Measurements from ENCODE around the gene ESPNL.
A peak's percentile ranks its signal among the peaks of the same experiment; 100 is the strongest.
"Not testable (repeated sequence)": the region's sequence is repeated elsewhere in the genome, so short reads cannot be mapped to it uniquely, and the experiment has no call there.

ESPNL gene

DNA sequence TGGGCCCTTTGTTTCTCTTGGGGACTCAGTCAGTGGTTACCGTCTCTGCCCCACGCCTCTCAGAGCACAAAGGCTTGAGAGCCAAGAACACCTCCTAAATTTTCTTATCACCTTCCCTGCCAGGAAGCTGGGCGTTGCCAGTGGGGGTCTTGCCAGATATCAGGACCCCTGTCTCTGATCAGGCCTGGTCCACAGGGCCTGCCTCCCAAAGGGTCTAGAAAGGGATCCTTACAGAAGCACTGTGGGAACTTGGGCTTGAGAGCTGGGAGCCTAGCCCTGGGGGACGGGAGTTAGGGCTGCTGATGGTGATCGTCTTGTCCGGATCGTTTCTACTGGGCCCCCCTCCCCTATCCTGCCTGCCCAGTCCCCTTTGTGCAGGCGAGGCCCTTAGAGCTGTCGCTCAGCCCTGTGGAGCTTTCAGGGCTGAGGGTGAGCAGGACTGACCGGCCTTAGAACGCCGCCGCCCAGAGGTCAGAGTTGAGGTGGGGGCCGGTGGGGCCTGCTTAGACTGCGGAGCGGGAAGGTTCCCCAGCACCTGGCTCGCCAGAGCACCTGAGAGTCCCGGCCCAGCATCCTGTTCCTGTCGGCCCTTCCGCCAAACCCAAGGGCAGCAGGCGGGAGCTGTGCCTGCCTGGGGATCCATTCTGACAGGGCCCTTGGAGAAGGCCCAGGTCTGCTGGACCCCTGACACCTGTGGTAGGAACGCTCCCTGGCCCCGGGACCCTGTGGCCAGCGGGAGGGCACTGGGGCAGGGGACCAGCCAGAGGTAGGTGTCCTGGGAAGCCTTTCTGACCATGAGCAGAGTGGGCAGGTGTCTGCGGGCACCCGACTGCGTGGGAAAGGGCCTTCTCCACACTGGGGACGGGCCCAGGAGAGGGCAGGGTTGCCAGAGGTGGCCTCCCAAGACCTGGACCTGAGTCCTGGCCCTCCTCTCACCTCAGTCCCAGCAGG lies 956 bp downstream of the ESPNL start:
- DNase-seq = no peak

DNA sequence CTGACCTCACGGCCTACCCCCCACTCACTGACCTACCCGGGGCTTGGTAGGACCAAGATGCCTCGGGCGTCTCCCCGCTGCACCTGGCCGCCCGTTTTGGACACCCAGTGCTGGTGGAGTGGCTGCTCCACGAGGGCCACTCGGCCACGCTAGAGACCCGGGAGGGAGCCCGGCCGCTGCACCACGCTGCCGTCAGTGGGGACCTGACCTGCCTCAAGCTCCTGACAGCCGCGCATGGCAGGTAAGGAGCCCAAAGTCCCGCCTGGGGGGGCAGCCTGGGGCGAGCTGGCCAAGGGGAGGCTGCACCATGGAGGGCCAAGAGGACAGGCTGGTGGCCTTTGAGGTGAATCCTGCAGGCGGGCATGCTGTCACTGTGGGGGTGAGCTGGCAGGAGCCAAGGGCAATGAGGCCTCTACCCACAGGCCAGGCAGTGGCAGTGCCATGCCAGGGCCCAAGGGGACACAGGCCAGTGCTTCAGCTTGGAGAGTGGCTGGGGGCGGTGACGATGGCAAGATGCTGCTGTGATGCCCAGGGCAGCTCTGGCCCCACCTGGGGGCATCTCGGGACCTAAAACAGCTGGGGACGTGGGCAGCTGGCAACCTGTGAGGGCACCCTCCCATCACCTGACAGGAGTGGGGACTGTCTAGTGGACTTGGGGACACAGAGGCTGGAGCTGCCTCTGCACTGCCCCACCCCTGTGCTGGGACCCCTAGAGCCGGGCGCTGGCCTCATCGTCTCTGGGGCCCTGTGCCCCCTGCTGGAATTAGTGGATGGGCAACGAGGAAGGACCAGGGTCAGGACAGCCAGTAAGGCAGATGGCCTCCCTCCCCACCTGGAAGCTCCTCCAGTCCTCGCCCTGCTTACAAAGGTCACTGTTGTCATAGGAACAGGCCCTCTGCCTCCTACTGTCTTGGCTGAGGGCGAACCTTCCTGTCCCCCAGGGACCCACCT lies 2.0 kb downstream of the ESPNL start:
- DNase-seq = no peak

DNA sequence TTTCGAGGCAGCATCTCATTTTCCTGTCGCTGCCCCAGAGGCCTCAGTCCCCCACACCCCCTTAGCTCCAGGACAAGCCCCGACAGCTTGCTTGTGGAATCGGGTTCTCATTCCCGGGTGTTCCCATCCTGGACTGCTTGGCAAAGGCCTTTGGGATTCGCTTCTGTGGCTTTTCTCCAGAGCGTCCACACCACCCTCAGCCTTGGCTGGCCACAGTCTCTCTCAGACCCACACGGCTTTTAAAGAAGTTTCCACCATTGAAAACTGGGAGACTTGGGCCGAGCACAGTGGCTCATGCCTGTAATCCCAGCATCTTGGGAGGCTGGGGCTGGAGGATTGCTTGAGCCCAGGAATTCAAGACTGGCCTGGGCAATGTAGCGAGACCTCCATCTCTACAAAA lies 2.7 kb downstream of the ESPNL start:
- no peak for DNase-seq

DNA sequence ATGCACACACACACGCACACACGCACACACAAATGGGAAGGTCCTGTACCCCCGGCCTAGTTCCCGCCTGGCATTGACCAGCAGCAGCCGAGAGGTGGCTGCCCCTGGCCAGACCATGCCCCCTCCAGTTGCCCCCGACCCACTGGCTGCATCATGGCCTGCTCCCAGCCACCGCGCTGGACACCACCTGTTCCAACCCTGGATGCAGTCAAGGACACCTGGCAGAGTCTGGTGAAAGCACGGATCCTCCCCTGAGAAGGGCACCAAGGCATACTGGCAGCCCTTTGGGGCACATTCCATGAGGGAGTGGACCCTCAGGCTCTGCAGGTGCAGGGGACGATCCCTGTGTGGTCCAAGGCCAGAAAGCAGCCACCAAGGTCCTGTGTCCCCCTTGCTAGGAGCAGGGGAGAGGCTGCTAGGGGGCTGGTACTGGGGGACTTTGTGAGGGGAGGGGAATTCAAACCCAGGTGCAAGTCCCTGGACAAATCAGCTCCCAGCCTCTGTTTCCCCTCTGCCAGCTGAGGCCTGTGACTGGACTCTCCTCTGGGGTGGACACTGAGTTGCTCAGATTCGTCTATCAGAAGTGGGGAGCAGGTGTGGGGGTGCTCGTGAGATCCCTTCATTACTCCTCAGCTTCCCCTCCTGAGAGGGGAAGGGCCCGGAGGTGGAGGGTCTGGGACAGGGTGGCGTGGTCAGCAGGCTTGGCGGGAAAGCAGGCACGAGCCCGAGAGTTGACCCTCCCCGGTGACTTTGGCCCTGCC lies 3.5 kb downstream of the ESPNL start:
- no peak for DNase-seq

DNA sequence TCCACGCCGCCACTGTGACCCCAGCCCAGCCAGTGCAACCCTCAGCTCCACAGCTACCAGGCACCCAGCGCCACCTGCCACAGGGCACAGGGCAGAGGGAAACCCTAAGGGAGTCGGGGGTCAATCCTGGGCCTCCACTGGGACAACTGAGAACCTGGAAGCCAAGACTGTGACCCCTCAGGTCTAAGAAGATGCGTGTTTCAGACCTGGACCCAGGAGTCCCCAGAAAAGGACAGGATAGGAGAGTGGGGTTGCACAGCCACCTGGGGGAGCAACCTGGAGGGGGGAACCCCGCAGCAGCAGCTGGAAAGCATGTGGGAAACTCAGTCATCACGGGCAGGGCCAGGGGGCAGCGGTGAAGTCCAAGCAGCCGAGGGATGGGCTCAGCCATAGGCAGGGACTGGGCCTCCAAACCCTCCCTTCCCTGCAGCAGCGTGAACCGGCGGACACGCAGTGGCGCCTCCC lies 4.1 kb downstream of the ESPNL start:
- no peak for DNase-seq

DNA sequence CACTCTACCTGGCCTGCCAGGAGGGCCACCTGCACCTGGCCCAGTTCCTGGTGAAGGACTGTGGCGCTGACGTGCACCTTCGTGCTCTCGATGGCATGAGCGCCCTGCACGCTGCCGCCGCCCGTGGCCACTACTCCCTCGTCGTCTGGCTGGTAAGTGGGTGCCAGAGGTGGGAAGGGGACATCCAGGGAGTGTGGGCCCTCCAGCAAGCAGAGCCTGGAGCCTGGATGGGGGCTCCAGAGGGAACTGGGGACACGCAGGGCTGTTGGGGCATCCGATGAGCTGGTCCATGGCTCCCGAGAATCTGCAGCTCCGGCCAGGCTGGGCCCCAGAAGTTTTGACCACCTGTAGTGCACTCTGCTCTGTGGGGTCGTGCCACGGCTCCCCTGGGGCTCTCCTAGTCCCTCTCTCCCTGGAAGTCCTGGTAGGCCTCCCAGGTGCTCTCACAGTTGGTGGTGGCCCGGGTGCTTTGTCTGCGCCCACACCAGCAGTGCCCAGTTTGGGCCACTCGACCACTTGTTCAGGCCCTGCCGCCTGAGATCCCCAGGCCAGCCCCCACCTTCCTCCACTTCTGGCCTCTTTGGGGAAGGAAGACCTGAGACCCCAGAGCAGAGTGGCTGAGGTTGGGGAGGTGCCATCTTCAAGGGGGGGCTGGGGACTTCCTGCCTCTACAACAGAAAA lies 4.7 kb downstream of the ESPNL start:
- DNase-seq = no peak

DNA sequence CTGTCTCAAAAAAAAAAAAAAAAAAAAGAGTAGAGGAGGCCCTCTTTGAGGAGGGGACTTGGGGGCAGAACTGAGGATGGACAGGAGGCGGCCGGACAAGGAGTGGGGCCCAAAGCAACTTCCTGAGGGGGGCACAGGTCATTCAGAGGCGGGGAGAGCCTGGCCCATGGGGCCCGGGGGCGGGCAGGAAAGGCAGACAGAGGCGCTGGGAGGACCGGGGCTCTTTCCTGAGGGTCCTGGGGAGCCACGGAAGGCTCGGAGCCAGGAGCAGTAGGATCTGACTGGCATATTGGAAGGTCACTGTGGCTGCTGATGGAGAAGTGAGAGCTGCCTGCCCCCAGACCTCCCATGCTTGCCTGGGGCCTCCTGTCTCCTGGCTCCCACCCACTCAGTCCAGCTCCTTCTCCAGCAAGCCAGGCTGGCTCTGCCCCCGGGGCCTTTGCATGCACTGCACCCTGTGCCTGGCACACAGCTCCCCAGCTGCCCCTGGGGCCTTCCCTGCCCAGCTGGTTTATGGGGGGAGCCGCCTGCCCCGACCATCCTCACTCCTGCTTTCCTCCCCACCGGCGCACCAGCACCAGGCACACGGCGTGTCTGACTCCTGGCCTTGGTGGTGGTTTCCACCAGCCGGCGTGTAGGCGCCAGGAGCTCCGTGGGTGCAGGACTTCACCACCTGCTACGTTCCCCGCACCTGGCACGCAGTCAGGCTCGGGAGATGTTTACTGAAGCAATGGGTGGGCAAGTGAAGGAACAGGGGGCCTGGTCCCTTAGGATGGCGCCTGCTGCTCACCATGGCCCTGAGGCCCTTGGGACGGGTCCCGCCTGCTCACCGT lies 5.6 kb downstream of the ESPNL start:
- DNase-seq = no peak

DNA sequence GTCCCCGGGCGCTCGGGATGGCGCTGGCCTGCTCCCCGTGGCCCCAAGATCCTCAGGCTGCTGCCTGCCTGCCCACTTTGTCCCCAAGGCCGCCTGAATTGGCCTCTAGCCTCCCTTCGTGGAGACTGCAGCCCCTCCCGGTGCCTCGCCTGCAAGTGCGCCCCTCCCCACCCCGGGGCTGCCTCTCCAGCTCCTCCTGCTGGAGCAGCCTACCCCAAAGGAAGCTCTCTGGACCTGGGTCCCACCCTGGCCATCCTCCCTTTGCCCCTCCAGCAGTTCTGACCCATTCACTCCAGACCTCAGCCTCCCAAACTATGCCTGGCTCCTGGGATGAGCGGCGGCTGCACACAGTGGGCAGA lies 6.2 kb downstream of the ESPNL start:
- no peak for DNase-seq

DNA sequence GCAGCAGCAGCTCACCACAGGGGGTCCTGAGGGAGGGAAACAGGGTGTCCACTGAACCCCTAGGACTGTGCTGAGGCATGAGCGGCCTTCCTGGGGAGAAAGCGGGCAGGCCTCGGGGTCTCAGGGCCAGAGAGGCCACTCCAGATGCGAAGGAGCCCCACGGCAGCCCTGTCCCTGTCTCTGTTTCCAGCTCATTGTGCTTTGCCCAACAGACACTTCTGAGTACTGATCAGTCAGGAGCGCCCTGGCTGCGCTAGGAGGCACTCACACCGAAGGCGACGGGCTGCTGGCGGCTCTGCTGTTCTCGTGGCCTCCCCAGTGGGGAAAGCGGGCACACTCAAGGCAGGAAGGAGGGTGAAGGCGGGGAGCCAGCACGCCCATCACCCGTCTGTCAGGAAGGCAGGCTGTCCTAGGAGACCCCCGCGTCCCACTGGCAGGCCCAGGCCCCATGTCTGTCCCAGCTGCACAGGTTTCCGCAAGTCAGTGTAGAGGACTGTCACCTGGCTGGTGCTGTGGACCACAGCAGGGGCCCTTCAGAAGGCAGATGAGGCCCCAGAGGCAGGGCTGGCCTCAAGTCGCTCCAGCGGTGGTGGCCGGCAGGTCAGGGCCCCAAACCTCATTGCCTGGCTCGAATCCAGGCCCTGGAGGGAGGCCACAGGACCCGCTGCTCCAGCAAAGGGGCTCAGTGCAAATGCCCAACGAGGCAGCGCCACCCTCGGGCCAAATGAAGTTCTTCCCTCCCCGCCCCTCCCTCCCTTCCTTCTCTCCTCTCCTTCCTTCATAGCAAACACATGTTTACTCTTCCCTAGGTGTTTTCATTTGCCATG lies 6.8 kb downstream of the ESPNL start:
- DNase-seq = no peak

DNA sequence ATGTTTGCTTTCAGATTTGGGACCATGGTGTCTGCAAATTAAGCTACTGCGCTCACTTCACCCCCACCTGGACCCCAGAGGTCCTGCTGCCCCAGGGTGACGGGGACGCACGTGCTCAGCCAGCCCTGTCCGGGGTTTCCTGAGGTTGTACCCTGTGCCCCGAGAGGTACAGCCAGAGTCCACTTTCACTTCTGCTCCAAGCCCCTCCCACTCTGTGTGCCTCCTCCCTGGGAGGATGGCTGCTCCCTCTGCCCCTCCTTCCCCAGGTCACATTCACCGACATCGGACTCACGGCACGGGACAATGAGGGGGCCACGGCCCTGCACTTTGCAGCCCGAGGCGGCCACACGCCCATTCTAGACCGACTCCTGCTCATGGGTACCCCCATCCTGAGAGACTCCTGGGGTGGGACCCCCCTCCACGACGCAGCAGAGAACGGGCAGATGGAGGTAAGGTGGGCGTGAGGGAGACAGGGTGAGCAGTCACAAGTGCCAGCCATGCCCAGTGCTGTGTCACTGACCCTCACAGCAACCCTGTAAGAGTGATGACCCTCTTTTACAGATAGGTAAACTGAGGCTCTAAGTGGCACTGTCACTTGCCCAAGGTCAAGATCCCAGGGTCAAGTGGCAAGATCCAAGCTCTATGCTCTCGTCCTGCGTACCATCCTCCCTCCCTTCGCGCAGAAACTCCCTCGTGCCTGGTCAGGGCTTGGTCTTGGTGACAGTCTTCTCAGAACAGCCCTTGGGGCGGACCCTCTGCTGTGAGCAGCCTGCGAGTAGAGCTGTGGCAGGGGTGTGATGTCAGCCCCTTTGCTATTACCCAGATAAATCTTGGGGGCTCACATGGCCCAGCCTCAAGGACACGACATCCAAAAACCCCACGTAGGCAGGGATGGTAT lies 7.6 kb downstream of the ESPNL start:
- DNase-seq = no peak

DNA sequence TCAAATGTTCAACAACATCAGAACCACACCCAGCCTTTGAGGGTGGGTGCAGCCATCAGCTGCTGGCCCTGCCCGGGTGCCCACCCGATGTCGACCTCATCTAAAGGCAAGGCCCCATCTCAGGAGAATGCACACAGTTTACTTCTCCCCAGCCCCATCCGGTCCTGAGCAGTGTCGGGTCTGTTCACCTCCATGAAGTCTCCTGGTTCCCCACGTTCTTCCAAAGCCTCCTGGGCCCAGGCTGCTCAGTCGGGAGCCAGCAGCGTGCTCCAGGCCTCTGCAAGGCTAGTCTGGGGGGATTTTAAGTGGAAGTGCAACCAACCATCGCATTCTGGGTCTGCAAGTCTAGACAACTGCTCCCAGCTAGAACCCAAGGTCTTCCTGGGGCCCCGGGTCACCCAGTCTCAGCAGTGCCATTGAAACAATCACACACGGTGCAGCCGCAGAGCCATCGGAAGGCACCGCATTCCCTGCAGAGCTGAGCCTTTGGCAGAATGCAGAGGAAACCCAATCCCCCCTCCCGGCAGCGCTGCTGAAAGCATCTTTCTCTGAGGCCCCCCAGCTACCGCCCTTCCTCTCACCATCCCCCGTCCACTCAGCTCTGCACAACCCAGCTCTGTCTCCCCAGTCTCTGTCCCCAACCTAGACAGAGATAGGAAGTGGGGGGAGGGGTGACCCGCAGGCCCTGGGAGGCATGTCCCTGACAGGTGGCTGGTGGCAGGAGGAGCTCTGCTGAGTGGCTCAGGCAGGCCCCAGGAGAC lies 8.5 kb downstream of the ESPNL start:
- DNase-seq = peak; percentile 54

DNA sequence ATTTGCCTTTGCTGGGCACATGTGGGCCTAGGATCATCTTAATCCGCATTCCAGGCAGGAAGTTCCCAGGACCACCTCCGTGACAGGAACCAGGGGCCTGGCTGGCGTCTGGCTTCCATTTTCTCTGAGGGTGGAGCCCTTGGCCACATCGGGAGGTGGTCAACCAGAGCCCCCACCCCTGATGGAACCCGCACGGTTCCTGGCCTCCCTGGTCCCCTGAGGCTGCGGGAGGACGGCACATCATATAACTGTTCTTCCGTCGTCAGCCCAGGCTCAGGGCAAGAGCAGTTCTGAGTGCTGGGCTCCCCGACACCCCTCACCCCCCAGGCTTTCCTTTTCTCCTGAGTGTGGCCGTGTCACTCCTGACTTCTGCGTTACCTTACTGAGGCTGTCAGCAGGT lies 13.5 kb downstream of the ESPNL start:
- DNase-seq = no peak

DNA sequence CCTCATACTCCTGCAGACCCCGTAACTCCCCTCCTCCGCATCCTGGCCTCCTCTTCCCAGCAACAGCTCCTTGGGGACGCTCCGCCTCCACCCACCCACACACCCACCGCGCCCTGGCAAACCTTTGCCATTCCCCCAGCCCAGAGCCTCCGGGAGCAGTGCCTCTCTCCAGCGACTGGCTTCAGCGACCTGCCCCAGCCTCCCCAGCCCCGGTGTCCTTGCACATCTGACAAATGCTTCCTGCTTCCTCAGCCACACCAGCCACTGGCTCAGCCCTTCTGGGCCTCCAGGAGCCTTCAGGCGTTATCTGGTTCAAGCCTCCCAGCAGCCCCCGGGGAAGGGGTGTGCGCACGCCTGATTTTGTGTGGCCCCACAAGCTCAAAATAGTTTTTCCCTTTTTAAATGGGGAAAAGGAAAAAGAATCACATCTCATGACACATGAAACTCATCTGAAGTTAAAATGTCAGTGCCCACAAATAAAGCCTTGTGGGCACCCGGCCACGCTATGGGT lies 14.2 kb downstream of the ESPNL start:
- no peak for DNase-seq

DNA sequence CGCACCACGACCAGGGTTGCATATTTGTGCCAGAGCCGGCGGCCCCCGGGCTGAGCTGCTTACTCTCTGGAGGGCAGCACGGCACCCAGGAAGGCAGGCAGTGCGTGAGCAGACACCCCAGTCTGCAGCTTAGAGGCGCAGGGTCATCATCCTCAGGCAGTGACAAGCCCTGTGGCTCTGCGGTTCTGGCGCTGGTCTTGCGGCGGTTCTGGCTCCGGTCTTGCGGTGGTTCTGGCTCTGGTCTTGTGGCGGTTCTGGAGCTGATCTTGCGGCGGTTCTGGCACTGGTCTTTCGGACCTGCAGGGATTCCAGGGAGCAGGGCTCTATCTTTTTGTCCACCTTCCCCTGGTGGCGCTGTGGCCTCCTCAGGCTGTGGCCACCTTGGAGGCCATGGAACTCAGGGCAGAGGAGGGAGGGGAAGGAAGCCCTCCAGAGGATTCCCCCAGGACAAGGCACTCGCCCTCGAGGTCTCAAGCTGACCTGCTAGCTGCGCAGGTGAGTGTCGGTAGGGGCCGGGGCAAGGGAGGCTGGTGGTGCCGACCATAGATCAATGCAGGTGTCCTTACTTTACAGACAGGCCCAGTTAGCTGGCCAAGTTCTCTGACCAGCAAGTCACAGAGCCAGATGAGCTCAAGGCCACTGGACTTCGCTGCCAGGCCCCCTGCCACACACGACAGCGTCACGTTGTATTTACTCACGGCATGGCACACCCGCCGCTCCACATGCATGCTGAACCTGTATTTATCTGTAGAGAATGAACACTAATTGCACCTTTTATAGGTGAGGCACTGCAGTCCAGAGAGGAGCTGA lies 14.9 kb downstream of the ESPNL start:
- no peak for DNase-seq

DNA sequence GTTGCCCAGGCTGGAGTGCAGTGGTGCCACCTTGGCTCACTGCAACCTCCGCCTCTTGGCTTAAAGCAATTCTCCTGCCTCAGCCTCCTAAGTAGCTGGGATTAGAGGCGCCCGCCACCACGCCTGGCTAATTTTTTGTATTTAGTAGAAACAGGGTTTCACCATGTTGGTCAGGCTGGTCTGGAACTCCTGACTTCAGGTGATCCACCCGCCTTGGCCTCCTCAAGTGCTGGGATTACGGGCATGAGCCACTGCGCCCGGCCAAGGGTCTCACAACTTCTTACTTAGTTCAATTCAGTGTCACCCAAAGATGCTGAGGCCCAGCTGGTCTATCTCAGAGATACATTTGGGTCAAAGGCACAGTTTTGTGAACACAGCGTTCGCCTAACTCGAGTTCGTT lies 15.6 kb downstream of the ESPNL start:
- not testable (repeated sequence) for DNase-seq

DNA sequence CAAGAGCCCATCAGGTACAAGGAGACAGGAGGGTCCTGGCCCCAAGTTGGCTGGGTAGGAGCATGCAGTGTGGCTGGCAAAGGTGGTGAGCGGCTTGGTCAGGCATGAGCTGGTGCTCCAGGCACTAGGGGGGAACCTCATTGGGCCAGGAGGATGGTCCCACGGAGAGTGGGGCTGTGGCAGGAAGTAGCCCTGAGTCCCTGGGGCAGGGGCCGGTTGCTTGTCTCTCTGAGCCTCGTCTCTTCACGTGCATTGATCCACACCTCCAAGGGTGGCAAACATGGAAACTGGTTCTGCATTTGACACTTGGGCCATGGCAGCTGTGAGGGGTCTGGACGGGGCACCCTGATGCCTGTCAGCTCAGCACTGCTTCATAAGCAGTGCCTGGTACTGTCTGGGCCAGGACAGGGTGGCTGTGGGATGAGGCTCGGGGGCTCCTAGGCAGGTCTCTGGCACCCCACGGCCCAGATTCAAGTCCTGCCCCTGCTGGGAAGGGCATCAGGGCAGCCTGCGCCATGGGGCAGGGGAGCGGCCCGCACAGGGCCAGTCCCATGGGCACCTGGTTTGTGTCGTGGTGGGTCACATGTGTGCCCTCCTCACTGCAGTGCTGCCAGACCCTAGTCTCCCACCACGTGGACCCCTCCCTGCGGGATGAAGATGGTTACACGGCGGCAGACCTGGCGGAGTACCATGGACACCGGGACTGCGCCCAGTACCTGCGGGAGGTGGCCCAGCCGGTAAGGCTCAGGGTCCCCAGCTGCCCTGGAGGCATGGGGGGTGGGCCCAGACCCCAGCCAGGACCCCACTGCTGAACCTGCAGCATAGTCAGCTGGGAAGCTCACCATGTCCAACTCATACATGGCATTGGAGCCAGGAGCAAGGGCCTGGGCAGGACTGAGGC lies 16.4 kb downstream of the ESPNL start:
- DNase-seq = no peak

All from NCI-H510A (cell line).